HG02938 (cell line): ENCODE data around the gene TGOLN2.

Source experiments
- ATAC-seq: cut with Tn5 transposase; IDR thresholded peaks from one replicate; pipeline ENCODE4 v1.9.1; 2021; ENCODE audit warnings: mild to moderate bottlenecking, moderate library complexity; ENCODE audit not compliant: unreplicated experiment

TGOLN2 gene

DNA sequence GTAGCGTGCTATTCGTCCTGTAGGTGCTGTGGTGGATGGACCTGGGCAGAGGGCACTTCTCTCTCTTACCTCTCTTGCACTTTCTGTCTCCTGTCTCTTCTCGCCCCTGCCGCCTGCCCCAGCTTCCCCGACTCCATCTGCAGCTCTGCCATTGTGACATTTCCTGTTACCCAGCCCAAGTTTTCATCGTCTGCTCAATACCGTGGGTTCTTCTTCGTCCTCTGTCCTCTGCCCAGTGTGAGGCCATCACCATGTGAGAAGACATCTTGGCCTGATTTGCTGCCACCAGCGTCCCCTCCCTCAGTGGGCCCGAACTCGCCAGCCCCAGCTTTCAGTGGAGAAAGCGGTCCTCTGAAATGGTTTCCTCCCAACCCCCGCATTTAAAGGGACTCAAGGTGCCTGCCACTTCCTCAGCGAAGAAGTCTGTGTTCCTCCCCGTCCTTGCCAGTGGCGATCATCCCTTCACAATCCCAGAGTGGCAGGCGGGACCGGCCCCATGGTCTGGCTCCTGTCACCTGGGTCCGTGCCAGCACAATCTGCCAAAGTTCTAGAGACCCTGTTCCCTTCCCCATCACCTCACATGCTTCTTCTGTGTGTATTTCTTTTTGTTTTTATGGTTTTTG, 18.0 kb downstream of the TGOLN2 start:
- no peak for ATAC-seq

DNA sequence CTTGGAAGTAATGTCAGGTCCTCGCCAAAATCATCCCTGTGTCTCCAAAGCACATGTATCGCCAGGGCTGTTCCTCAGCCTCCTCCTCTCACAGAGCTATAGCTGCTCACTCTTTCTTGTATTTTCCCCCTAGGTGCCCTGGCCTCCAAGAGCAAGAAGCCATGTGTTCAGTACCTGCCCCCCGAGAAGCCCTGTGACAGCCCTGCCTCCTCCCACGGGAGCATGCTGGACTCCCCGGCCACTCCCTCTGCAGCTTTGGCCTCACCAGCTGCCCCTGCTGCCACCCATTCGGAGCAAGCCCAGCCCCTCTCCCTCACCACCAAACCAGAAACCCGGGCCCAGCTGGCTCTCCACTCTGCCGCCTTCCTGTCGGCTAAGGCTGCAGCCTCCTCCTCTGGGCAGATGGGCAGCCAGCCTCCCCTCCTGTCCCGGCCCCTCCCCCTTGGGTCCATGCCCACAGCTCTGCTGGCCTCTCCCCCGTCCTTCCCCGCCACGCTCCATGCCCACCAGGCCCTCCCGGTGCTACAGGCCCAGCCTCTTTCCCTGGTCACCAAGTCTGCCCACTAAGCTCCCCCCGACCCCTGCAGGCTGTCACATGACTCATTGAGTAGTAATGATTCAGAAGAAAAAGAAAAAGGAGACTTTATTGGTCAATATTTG, 18.8 kb downstream of the TGOLN2 start:
- ATAC-seq = no peak

- no peak for ATAC-seq
Measured at GRCh38 chr2:85308201-85308600, 19.6 kb downstream of the TGOLN2 start.

DNA sequence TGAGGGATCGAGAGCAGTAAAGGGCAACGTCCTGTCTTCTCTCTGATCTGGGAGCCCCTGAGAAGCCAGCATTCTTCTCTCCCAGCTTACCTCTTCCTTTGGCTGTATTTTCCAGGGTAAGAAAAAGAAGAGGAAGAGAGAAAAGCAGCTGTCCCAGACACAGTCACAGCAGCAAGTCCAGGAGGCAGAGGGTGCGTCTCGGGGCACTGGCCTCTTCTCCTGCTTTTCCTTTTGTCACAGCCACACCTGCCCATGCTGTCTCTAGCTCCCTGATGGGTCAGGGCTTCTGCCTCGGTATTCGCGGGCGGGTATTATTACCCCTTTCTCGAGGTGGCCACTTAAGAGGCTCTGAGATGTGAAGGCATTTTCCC, 20.3 kb downstream of the TGOLN2 start:
- ATAC-seq = no peak

DNA sequence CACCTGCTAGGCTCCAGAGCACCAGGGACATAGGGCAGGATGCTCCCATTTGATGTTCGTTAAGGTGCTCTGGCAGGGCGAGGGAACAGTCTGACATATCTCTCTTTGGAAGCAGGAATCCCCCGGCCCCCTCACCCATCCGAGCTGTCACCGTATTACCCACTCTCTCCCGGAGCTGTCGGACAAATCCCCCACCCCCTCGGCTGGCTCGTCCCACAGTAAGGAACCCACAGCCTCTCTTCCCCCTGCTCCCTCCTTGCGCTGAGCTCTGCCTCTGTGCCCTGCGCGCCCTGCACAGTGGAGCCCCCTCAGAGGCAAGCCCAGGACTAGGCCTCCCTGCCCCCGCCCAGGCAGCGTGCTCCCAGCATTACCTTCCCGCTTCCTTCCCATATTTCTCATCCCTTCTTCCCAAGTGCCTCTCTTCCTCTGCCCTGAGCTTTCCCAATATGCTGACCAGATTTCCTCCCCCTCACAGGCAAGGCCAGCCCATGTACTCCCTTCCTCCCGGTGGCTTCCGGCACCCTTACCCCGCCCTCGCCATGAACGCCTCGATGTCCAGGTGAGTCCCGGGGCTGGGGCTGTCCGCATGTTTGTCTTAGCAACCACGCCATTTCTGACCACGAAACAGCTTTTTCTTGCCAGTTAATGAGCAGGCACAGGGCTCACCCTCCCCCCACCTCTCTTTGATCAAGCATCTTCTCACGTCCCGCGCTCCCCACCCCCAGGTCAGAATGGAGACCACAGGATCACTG, 23.8 kb downstream of the TGOLN2 start:
- ATAC-seq = no peak

DNA sequence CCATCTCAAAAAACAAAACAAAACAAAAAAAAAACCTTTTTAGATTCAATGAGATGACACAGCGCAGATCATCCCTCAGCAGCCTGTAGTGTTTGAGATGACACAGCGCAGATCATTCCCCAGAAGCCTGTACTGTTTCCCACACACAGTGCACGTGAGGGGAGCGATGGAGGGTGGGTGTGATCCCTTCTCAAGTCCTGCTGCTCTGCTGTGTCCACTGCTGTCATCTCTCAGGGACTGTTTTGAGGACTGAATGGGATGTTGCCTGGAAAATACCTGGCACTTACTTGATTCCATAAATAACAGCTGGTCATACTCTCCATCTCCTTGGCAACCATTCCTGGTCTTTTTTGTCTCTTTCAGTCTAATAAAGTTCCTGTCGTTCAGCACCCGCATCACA, 25.7 kb downstream of the TGOLN2 start:
- no peak for ATAC-seq

DNA sequence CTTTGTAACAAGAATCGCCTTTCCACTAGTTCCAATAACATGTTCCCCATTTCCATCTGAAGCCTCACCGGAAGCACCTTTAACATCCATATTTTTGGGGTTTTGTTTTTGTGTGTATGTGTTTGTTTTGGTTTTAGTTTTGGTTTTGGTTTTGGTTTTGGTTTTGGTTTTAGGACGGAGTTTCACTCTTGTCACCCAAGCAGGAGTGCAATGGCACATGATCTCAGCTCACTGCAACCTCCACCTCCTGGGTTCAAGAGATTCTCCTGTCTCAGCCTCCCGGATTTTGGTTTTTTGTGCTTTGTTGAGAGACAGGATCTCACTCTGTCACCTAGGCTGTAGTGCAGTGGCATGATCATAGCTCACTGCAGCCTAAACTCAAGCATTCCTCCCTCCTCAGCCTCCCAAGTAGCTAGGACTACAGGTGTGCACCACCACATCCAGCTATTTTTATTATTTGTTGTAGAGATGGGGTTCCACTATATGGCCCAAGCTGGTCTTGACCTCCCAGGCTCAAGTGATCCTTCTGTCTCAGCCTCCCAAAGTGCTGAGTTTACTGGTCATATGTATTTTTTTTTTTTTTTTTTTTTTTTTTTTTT, 36.3 kb downstream of the TGOLN2 start:
- no peak for ATAC-seq

- ATAC-seq = no peak
Measured at GRCh38 chr2:85288244-85288725, 39.5 kb downstream of the TGOLN2 start.

- no peak for ATAC-seq
Measured at GRCh38 chr2:85287721-85288120, 40.1 kb downstream of the TGOLN2 start.

GRCh38 chr2:85286918-85287317, 40.9 kb downstream of the TGOLN2 start:
- ATAC-seq = no peak

GRCh38 chr2:85283641-85284040, 44.1 kb downstream of the TGOLN2 start:
- no peak for ATAC-seq

GRCh38 chr2:85282914-85283313, 44.9 kb downstream of the TGOLN2 start:
- ATAC-seq = no peak

- ATAC-seq = no peak
Measured at GRCh38 chr2:85281553-85281952, 46.2 kb downstream of the TGOLN2 start.

DNA sequence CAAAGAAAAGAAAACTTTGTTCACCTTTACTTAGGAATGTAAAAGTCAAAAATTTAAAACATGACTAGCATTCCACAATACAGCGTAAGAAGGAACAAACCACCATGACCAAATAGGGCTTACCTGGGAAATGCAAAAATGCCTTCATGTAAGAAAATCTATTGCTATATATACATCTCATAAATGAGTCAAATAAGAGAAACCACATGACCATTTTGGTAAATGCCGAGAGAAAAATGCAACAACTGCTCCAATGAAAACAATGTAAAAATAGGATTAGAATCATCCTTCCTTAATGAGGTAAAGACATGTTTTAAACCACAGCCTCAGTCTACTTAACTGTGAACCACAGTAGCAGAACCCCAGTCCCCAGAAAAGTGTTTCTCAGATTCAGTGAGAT, 49.4 kb downstream of the TGOLN2 start:
- no peak for ATAC-seq

DNA sequence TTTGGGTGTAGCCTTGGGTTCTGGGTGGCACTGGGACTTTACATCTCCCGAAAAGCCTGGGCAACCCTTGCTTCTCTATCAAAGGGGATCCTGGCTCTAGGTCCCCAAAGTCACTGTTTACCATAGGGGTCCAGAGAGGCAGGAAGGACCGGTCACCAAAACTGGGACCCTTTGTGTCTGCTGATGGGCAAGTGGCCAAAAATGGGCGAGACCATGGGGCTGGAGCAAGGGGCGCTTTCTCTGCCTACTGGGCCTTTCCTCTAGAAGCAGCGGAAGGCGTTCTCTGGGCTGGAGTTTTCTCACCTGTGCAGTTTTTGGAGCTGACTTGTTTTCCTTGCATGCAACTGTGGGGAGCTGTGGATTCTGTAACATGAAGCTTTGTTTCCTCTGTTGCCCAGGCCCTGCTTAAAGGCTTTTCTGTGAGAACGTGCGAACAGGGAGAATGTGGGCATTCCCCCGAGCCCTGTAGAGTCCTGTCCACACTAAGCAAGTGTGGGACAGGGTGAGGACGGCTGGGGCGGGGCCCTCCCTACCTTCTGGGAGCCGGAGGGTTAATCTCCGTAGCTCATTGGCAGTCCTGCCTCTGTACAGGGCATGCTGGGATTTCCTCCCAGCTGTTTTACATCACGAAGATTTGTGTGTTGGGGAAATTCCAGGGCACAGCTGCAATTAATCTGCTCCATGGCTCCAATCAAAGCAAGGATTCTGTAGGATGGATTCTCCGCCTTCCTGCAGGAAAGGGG, 50.2 kb downstream of the TGOLN2 start:
- no peak for ATAC-seq

GRCh38 chr2:85276571-85277118, 51.1 kb downstream of the TGOLN2 start:
- no peak for ATAC-seq

DNA sequence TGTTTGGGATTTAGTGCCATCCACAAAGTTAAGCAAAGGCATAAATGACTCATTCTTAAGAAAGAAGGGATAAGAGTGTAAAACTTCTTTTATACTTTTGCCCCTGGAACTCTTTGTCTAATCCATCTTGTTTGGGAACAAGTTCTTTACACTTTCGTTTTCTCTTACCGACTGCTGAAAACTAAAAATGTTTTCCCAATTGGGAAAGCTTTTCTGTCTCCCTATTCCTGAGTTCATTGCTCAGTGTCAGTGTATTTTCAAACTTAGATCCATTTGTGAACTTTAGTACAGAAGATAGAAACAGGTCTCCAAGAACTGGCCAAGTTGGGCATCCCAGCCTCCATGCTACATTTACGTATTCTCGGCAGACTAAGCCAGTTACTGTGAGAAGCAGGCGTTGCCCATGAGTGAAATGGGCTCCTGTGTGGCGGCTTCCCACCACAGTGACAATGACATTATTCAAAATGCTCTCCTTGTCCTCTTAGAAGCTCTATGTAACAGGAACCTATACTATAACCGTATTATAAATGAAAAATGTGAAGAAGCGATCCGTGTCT, 51.7 kb downstream of the TGOLN2 start:
- no peak for ATAC-seq

- ATAC-seq = no peak
Measured at GRCh38 chr2:85273738-85274731, 53.8 kb downstream of the TGOLN2 start.

- no peak for ATAC-seq
Measured at GRCh38 chr2:85272357-85272756, 55.4 kb downstream of the TGOLN2 start.
